Subcutaneous abdominal adipose tissue (tissue), 5 donors: ENCODE measurements around the gene SLC18A2.
"Not testable (repeated sequence)": the region's sequence is repeated elsewhere in the genome, so short reads cannot be mapped to it uniquely, and the experiment has no call there.

Source experiments
- H3K27ac ChIP-seq: one replicate; pipeline ENCODE4 v1.7.0; 2013; ENCODE audit warnings: low read depth, mild to moderate bottlenecking, inconsistent platforms, low read length, moderate library complexity
- H3K27me3 ChIP-seq, 5 donors: one replicate each; pipeline ENCODE4 v1.7.0; 2013; ENCODE audit warnings: low read length in 5 of 5, inconsistent platforms in 1 of 5; ENCODE audit not compliant: control insufficient read depth in 5 of 5, insufficient read depth in 4 of 5
- H3K36me3 ChIP-seq, 5 donors: one replicate each; pipeline ENCODE4 v1.7.0; 2013; ENCODE audit warnings: low read length in 5 of 5; ENCODE audit not compliant: control insufficient read depth in 5 of 5, insufficient read depth in 5 of 5
- H3K4me1 ChIP-seq, 5 donors: one replicate each; pipeline ENCODE4 v1.7.0; 2013; ENCODE audit warnings: low read length in 5 of 5, mild to moderate bottlenecking in 3 of 5, moderate library complexity in 1 of 5; ENCODE audit not compliant: control insufficient read depth in 5 of 5, insufficient read depth in 5 of 5
- H3K4me3 ChIP-seq, 5 donors: one replicate each; pipeline ENCODE4 v1.7.0; 2013; ENCODE audit warnings: low read length in 5 of 5, low read depth in 1 of 5
- H3K9ac ChIP-seq, 5 donors: one replicate each; pipeline ENCODE4 v1.7.0; 2013; ENCODE audit warnings: low read length in 5 of 5, mild to moderate bottlenecking in 4 of 5, moderate library complexity in 3 of 5
- H3K9me3 ChIP-seq, 5 donors: one replicate each; pipeline ENCODE4 v1.7.0; 2013; ENCODE audit warnings: low read length in 5 of 5; ENCODE audit not compliant: control insufficient read depth in 5 of 5
- donor health status: healthy.
- donor health status: healthy.
- donor health status: healthy.
- donor health status: healthy.
- donor health status: healthy.

Gene SLC18A2

DNA sequence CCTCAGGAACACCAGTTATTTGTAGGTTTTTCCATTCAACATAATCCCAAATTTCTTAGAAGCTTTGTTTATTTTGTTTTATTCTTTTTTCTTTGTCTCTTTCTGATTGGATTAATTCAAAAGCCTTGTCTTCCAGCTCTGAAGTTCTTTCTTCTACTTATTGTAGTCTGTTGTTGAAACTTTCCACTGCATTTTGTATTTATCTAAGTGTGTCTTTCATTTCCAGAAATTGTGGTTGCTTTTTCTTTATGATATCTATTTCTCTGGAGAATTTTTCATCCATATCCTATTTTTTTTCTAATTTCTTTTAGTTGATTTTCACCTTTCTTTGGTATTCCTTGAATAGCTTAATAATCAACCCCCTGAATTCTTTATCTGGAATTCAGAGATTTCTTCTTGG, 58.5 kb downstream of the SLC18A2 start:
- no peaks in the 10 kb centered on the region for H3K9me3 ChIP-seq
- no peak overlapping the region for H3K27ac ChIP-seq
- H3K4me3 ChIP-seq: no peak overlapping the region
- no peaks in the 10 kb centered on the region for H3K36me3 ChIP-seq
- H3K27me3 ChIP-seq: no peaks in the 10 kb centered on the region
- H3K4me1 ChIP-seq: peaks cover 0 to 7% (median 0%) of the 10 kb centered on the region in 5 donors
- no peak overlapping the region for H3K9ac ChIP-seq

DNA sequence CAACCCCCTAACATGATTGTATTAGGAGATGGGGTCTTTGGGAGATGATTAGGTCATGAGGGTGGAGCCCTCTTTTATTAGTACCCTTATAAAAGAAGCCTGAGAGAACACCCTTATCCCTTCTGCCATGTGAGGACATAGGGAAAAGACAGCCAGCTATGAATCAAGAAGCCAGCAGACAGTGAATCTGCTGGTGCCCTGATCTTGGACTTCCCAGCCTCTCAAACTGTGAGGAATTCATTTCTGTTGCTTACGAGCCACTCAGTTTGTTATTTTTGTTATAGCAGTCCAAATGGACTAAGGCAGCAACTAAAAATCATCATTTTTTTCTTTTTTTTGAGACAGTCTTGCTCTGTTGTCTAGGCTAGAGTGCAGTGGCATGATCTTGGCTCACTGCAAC, 59.8 kb downstream of the SLC18A2 start:
- Histone ChIP-seq H3K9ac (no peak overlapping the region), H3K4me3 (no peak overlapping the region), H3K27me3 (no peaks in the 10 kb centered on the region), H3K36me3 (peaks cover 0 to 2% (median 0%) of the 10 kb centered on the region in 5 donors), H3K4me1 (peaks cover 0 to 7% (median 0%) of the 10 kb centered on the region in 5 donors), H3K27ac (no peak overlapping the region), H3K9me3 (no peaks in the 10 kb centered on the region)

DNA sequence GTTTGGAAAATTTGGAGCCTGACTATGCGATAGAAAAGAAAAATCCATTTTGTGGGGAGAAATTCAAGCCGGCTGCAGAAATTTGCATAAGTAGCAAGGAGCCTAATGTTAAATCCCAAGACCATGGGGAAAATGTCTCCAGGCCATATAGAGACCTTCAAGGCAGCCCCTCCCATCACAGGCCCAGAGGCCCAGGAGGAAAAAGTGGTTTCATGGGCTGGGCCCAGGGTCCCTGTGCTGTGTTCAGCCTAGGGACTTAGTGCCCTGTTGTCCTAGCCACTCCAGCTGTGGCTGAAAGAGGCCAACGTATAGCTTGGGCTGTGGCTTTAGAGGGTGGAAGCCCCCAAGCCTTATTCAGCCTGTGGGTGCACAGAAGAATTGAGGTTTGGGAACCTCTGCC, 62.5 kb downstream of the SLC18A2 start:
- not testable (repeated sequence) for H3K4me3 ChIP-seq, H3K4me1 ChIP-seq, H3K27me3 ChIP-seq, H3K9ac ChIP-seq, H3K27ac ChIP-seq, H3K9me3 ChIP-seq, H3K36me3 ChIP-seq

DNA sequence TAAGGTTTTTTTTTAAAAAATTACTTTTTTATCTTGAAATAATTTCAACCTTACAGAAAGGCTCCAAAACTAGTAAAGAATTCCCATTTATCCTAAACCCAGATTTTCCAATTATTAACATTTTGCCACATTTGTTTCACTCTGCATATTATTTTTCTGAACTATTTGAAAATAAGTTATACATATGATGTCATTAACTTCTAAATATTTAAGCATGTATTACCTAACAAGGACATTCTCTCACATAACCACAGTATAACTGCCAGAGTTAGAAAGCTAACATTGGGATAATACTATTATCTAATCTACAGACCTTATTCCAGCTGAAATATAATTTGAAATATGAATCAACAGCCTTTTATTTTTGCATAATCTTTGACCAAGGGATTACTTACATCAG, 65.8 kb downstream of the SLC18A2 start:
- Histone ChIP-seq H3K27me3 (no peaks in the 10 kb centered on the region), H3K9ac (no peak overlapping the region), H3K9me3 (no peaks in the 10 kb centered on the region), H3K27ac (no peak overlapping the region), H3K4me3 (no peak overlapping the region), H3K4me1 (peaks cover 0 to 7% (median 0%) of the 10 kb centered on the region in 5 donors), H3K36me3 (peaks cover 0 to 3% (median 0%) of the 10 kb centered on the region in 5 donors)

DNA sequence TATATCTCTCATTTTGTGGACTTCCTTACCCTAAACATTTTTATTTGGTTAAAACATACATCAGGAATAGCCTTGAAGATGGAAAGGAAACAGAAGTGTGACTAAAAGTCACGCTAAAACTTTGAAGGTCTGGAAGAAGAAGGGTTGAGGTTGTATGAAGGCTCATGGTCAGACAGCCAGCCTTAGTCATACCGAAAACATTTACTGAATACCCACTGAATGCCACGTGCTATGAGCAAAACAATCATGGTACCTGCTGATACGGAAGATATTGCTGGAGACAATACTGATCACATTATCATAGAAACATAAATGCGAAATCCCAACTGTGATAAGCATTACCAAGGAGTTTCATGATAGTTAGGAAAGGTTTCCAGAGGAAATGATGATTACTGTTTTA, 70.3 kb downstream of the SLC18A2 start:
- no peaks in the 10 kb centered on the region for H3K4me1 ChIP-seq
- H3K27ac ChIP-seq: no peak overlapping the region
- peaks cover 0 to 15% (median 0%) of the 10 kb centered on the region in 5 donors for H3K36me3 ChIP-seq
- H3K4me3 ChIP-seq: no peak overlapping the region
- no peaks in the 10 kb centered on the region for H3K27me3 ChIP-seq
- H3K9ac ChIP-seq: no peak overlapping the region
- no peaks in the 10 kb centered on the region for H3K9me3 ChIP-seq

DNA sequence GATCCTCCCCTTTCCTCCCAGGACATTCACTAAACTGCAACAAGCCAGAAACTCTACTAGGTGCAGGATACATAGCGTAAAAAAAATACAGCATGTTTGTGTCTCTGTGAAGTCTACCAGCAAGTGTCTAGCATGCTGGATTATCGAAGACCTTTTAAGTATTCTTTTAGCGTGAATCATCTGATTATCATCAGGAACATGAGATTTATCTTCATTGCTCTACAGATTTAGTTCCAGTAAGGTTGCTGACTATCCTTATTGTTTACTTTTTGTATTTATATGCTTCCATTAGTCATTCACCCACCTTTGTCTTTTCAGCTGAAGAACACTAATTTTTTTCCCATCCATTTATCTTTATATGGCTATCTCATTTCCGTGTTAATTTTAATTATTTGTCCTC, 71.5 kb downstream of the SLC18A2 start:
- no peak overlapping the region for H3K9ac ChIP-seq
- H3K4me3 ChIP-seq: no peak overlapping the region
- peaks cover 0 to 15% (median 0%) of the 10 kb centered on the region in 5 donors for H3K36me3 ChIP-seq
- H3K9me3 ChIP-seq: no peaks in the 10 kb centered on the region
- no peaks in the 10 kb centered on the region for H3K27me3 ChIP-seq
- H3K4me1 ChIP-seq: no peaks in the 10 kb centered on the region
- no peak overlapping the region for H3K27ac ChIP-seq

DNA sequence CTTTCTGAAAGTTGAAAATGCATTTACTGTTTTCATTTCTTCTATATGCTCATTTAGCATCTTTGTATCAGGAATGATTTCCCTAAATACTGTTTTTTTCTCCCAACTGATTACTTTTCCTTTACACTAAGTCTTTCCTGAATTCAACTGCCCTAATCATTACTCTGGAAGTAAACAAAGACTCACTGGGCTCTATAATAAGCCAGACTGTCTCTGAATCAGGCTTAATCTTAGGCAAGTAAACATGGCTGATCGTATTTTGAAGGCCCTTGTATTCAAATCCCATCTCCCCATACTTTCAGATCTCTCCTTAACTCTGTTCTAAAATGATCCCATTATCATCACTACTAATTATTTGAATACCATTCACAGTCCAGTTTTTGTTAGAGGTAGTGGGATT, 72.7 kb downstream of the SLC18A2 start:
- H3K27ac ChIP-seq: no peak overlapping the region
- no peak overlapping the region for H3K4me3 ChIP-seq
- no peaks in the 10 kb centered on the region for H3K9me3 ChIP-seq
- H3K36me3 ChIP-seq: peaks cover 0 to 18% (median 3%) of the 10 kb centered on the region in 5 donors
- H3K4me1 ChIP-seq: no peaks in the 10 kb centered on the region
- H3K9ac ChIP-seq: no peak overlapping the region
- H3K27me3 ChIP-seq: no peaks in the 10 kb centered on the region

DNA sequence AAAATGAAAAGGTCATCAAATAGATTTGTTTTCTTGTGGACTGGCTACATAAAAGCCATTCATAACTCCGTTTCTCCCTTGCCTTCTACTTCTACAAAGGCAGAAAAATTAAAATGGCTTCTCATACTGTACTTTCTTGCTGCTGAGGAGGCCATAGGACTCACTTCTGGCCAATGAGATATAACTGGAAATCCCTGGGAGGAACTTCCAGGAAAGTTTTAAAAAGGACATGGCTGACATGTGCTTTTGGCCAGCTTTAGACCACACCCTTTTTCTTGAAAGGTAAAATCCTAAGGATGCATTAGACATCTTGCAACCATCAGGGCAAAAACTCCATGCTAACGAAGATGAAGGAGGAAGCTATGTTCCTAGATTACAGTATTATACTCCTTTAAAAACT, 75.8 kb downstream of the SLC18A2 start:
- Histone ChIP-seq H3K4me1 (no peaks in the 10 kb centered on the region), H3K9me3 (no peaks in the 10 kb centered on the region), H3K9ac (no peak overlapping the region), H3K36me3 (peaks cover 0 to 18% (median 3%) of the 10 kb centered on the region in 5 donors), H3K4me3 (no peak overlapping the region), H3K27ac (no peak overlapping the region), H3K27me3 (no peaks in the 10 kb centered on the region)

DNA sequence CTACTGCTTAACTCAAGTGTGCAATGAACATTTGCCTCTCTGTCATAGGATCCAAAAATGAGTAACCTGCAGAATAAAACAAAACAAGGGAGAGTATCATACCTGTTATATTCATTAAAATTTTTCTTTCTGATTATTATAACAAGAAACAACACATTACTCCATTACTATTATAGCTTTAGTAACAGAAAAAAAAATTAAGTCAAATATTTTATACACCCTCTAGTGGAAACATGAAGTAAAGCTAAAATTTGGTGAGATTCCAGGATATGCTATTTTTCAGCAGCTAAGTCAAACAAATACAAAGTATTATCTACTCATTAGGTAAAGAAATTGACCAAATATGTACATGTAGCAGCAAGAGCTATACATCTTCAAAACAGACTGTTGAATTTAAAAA, 78.0 kb downstream of the SLC18A2 start:
- Histone ChIP-seq H3K36me3 (peaks cover 0 to 13% (median 0%) of the 10 kb centered on the region in 5 donors), H3K27ac (no peak overlapping the region), H3K27me3 (no peaks in the 10 kb centered on the region), H3K4me3 (no peak overlapping the region), H3K9ac (no peak overlapping the region), H3K4me1 (no peaks in the 10 kb centered on the region), H3K9me3 (no peaks in the 10 kb centered on the region)

DNA sequence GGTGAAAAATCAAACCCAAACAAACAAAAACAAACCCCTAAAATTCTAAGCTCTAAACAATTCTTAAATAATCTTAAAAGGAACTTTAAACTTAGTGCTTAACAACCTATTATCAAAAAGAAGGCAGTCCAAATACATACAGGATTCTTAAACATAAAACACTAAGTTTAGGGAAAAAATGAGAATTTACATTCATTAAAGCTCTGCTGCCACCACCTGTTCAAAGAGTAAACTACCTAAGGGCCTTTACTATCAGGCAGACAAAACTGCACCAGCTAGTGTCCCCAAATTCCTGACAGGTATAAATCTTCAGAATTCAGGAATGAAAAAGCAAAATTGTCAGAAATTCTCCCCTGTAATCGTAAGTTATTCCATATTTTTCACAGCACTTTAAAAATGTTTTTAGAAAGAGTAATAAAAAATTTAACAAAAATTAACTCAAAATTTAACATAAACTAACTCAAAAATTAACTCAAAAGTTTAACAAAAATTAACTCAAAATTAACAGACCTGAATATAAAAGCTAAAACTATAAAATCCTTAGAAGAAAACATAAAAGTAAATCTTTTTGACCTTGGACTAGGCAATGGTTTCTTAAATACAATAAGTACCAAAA, 79.2 kb downstream of the SLC18A2 start:
- Histone ChIP-seq H3K27ac (no peak overlapping the region), H3K27me3 (no peaks in the 10 kb centered on the region), H3K9ac (no peak overlapping the region), H3K4me3 (no peak overlapping the region), H3K4me1 (no peaks in the 10 kb centered on the region), H3K36me3 (peaks cover 0 to 3% (median 0%) of the 10 kb centered on the region in 5 donors), H3K9me3 (no peaks in the 10 kb centered on the region)
